ENCODE data around the gene SFSWAP. TPM values are rescaled to one million over a fixed set of nuclear protein-coding genes. Genes with fewer than 3 reads are reported as not detected.
A peak's percentile ranks its signal among the peaks of the same experiment; 100 is the strongest.

Gene SFSWAP
- total RNA-seq, 1 donor, result 59.0 TPM

- H3K9me3 ChIP-seq (ENCODE audit: low read depth, low read length), result no peaks in the 10 kb centered on the region
- H3K4me3 ChIP-seq (ENCODE audit: low read length), result no peak overlapping the region
- H3K4me1 ChIP-seq (ENCODE audit: insufficient read depth, low read length), result peaks cover 30% of the 10 kb centered on the region
- H3K27me3 ChIP-seq (ENCODE audit: insufficient read depth, low read length), result peaks cover 12% of the 10 kb centered on the region
Observed at GRCh38 chr12:131826097-131826928, 115.4 kb downstream of the SFSWAP start.

GRCh38 chr12:131827961-131828534, 117.2 kb downstream of the SFSWAP start, which contains the start of gene MMP17:
MMP17 (plus strand) TSS chr12:131828393; CDS start chr12:131828495, 102 bp downstream.
- peaks cover 33% of the 10 kb centered on the region for H3K4me1 ChIP-seq (ENCODE audit: insufficient read depth, low read length)
- H3K9me3 ChIP-seq (ENCODE audit: low read depth, low read length), result no peaks in the 10 kb centered on the region
- H3K4me3 ChIP-seq (ENCODE audit: low read length), result peak within 1 kb of the TSS; percentile 43
- H3K27me3 ChIP-seq (ENCODE audit: insufficient read depth, low read length), result peaks cover 12% of the 10 kb centered on the region

GRCh38 chr12:131828671-131829355, 117.9 kb downstream of the SFSWAP start:
- H3K4me3 ChIP-seq (ENCODE audit: low read length), result peak overlapping the region; percentile 43
- peaks cover 33% of the 10 kb centered on the region for H3K4me1 ChIP-seq (ENCODE audit: insufficient read depth, low read length)
- peaks cover 12% of the 10 kb centered on the region for H3K27me3 ChIP-seq (ENCODE audit: insufficient read depth, low read length)
- no peaks in the 10 kb centered on the region for H3K9me3 ChIP-seq (ENCODE audit: low read depth, low read length)

- Histone ChIP-seq H3K9me3 (ENCODE audit: low read depth, low read length) (no peaks in the 10 kb centered on the region), H3K27me3 (ENCODE audit: insufficient read depth, low read length) (peaks cover 12% of the 10 kb centered on the region), H3K4me1 (ENCODE audit: insufficient read depth, low read length) (peaks cover 33% of the 10 kb centered on the region), H3K4me3 (ENCODE audit: low read length) (peak overlapping the region; percentile 43)
Observed at GRCh38 chr12:131829356-131829747, 118.5 kb downstream of the SFSWAP start.

- Histone ChIP-seq H3K4me3 (ENCODE audit: low read length) (peak overlapping the region; percentile 43), H3K27me3 (ENCODE audit: insufficient read depth, low read length) (peaks cover 12% of the 10 kb centered on the region)
Observed at GRCh38 chr12:131829791-131830334, 119.0 kb downstream of the SFSWAP start.

GRCh38 chr12:131830335-131830913, 119.5 kb downstream of the SFSWAP start:
- peaks cover 33% of the 10 kb centered on the region for H3K4me1 ChIP-seq (ENCODE audit: insufficient read depth, low read length)
- peaks cover 12% of the 10 kb centered on the region for H3K27me3 ChIP-seq (ENCODE audit: insufficient read depth, low read length)
- H3K4me3 ChIP-seq (ENCODE audit: low read length), result peak overlapping the region; percentile 13
- no peaks in the 10 kb centered on the region for H3K9me3 ChIP-seq (ENCODE audit: low read depth, low read length)

More at GRCh38 chr12:131829791-131830334, 119.0 kb downstream of the SFSWAP start:
- no peaks in the 10 kb centered on the region for H3K9me3 ChIP-seq (ENCODE audit: low read depth, low read length)
- peaks cover 33% of the 10 kb centered on the region for H3K4me1 ChIP-seq (ENCODE audit: insufficient read depth, low read length)

- Histone ChIP-seq H3K9me3 (ENCODE audit: low read depth, low read length) (no peaks in the 10 kb centered on the region), H3K4me1 (ENCODE audit: insufficient read depth, low read length) (peaks cover 33% of the 10 kb centered on the region), H3K27me3 (ENCODE audit: insufficient read depth, low read length) (peaks cover 12% of the 10 kb centered on the region), H3K4me3 (ENCODE audit: low read length) (no peak overlapping the region)
Observed at GRCh38 chr12:131830914-131831571, 120.2 kb downstream of the SFSWAP start.

- Histone ChIP-seq H3K4me1 (ENCODE audit: insufficient read depth, low read length) (peaks cover 33% of the 10 kb centered on the region), H3K9me3 (ENCODE audit: low read depth, low read length) (no peaks in the 10 kb centered on the region), H3K27me3 (ENCODE audit: insufficient read depth, low read length) (peaks cover 12% of the 10 kb centered on the region), H3K4me3 (ENCODE audit: low read length) (no peak overlapping the region)
Observed at GRCh38 chr12:131831635-131832041, 120.7 kb downstream of the SFSWAP start.

- H3K4me1 ChIP-seq (ENCODE audit: insufficient read depth, low read length), result peaks cover 30% of the 10 kb centered on the region
- H3K4me3 ChIP-seq (ENCODE audit: low read length), result no peak overlapping the region
- H3K27me3 ChIP-seq (ENCODE audit: insufficient read depth, low read length), result peaks cover 12% of the 10 kb centered on the region
- H3K9me3 ChIP-seq (ENCODE audit: low read depth, low read length), result no peaks in the 10 kb centered on the region
Observed at GRCh38 chr12:131832321-131833231, 121.7 kb downstream of the SFSWAP start.

- no peak overlapping the region for H3K4me3 ChIP-seq (ENCODE audit: low read length)
- no peaks in the 10 kb centered on the region for H3K9me3 ChIP-seq (ENCODE audit: low read depth, low read length)
- peaks cover 12% of the 10 kb centered on the region for H3K27me3 ChIP-seq (ENCODE audit: insufficient read depth, low read length)
- peaks cover 29% of the 10 kb centered on the region for H3K4me1 ChIP-seq (ENCODE audit: insufficient read depth, low read length)
Observed at GRCh38 chr12:131833288-131833895, 122.5 kb downstream of the SFSWAP start.

GRCh38 chr12:131833896-131834641, 123.2 kb downstream of the SFSWAP start:
- Histone ChIP-seq H3K4me1 (ENCODE audit: insufficient read depth, low read length) (peaks cover 24% of the 10 kb centered on the region), H3K27me3 (ENCODE audit: insufficient read depth, low read length) (peaks cover 12% of the 10 kb centered on the region), H3K4me3 (ENCODE audit: low read length) (no peak overlapping the region), H3K9me3 (ENCODE audit: low read depth, low read length) (no peaks in the 10 kb centered on the region)

GRCh38 chr12:131834798-131835615, 124.1 kb downstream of the SFSWAP start:
- Histone ChIP-seq H3K27me3 (ENCODE audit: insufficient read depth, low read length) (peaks cover 3% of the 10 kb centered on the region), H3K4me1 (ENCODE audit: insufficient read depth, low read length) (peaks cover 14% of the 10 kb centered on the region), H3K9me3 (ENCODE audit: low read depth, low read length) (no peaks in the 10 kb centered on the region), H3K4me3 (ENCODE audit: low read length) (no peak overlapping the region)

All from mononuclear cell (primary cell).